Astrocyte of the cerebellum (primary cell): Measurements from ENCODE around the gene GHRH.

ENCODE experiments used
- DNase-seq: peaks from one replicate; pipeline ENCODE4 v3.0.0-alpha.2; 2011; ENCODE audit warnings: low read depth
- H3K4me3 ChIP-seq: 2 replicates; pipeline ENCODE4 v1.5.1; 2011; ENCODE audit warnings: mild to moderate bottlenecking, low read depth, low read length, moderate library complexity
- CTCF ChIP-seq: IDR thresholded peaks from 2 replicates; pipeline ENCODE4 v1.5.1; 2012; ENCODE audit warnings: low read length, low read depth, moderate library complexity, mild to moderate bottlenecking; ENCODE audit errors: missing control alignments
- in situ Hi-C: cut with HindIII; loops from 2 replicates; pipeline ENCODE4 v1.10.0; 2017; ENCODE audit warnings: low sequenced_read_pairs

The GHRH gene

DNA sequence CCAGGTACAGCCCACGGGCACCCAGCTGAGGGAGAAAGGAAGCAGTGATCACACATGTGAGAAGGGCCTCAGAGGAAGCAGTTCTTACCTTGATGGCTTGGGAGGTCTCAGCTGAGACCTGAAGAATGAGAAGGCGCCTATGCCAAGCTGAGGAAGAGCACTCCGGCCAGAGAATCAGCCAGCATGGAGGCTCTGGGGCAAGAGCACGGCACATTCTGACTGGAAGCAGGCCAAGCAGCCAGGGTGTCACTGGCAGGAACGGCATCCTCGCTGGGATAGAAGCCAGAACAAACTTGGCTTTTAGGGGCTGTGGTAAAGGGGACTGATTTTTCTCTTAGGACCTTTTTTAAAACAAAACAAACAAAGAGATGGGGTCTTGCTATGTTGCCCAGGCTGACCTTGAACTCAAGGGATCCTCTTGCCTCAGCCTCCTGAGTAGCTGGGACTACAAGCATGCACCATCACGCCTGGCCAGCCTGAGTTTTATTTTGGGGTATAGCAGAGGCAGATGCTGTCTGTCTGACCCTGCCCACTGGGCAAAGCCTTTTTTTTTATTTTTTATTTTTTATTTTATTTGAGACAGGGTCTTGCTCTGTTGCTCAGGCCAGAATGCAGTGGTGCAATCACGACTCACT, 17.6 kb downstream of the GHRH start:
- no peak overlapping the region for H3K4me3 ChIP-seq
- no peak for TF ChIP-seq CTCF
- in situ Hi-C loops = no loop called here
- DNase-seq = no peak

GRCh38 chr20:37243076-37243936, 18.3 kb downstream of the GHRH start:
- TF ChIP-seq CTCF = peak; percentile 34
- H3K4me3 ChIP-seq = no peak overlapping the region
- in situ Hi-C loops = no loop called here
- no peak for DNase-seq

- in situ Hi-C loops = no loop called here
- DNase-seq = no peak
- no peak overlapping the region for H3K4me3 ChIP-seq
- no peak for TF ChIP-seq CTCF
Measured at GRCh38 chr20:37242503-37242902, 19.1 kb downstream of the GHRH start.

DNA sequence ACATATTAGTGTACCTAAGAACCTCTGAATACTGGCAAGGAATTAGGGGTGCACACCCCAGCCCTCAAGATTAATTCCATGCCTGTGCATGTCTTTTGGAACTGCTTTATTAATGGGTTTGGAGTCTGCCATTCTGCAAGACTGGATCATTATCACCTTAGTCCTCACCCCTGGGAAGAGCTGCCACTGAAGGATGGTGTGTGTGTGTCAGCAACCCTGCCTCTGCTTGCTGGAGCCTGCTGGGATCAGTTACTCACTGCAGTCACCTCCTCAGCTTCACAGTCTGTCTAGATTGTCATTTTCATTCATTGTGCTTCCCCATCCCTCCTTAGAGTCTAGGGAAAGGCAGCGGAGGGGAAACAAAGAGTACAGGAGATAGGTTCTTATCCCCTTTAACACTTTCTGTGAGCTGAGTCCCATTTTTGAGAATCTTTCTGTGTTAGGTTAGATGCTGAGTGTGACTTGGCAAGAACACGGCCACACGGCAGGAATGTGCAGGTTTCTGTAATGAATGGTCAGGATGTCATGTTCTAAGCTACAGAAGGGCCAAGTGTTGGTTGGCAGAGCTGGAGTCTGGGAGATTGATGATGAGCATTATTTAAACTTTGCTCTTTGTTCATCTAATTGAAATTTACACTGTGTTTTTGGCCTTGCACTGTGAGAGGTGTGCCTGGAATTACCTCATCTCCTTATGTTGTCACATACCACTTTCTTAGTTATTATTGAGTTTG, 21.1 kb downstream of the GHRH start:
- no peak for TF ChIP-seq CTCF
- no peak overlapping the region for H3K4me3 ChIP-seq
- in situ Hi-C loops = no loop called here
- DNase-seq = no peak

DNA sequence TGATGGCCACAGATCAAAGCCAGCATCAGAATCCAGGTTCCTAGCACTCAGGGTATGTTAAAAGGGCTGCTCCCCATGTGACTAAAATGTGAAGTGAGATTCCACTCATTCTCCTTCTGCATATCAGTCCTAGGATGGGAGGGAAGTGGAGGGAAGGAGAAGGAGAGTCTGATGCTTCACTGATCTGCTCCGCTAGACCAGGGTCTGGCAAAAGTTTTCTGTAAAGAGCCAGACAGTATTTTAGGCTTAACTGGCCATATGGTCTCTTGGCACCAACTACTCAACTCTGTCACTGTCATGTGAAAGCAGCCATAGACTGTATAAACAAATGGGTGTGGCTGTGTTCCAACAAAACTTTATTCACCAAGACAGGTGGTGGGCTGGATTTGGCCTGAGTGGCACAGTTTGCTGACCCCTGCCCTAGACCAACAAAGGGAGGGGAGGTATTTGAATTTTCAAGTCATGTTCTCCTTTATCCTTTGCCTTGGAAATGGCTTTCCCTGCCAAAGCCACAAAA, 22.6 kb downstream of the GHRH start:
- TF ChIP-seq CTCF = no peak
- no peak overlapping the region for H3K4me3 ChIP-seq
- peak; percentile 78 for DNase-seq
- in situ Hi-C loops = no loop called here

DNA sequence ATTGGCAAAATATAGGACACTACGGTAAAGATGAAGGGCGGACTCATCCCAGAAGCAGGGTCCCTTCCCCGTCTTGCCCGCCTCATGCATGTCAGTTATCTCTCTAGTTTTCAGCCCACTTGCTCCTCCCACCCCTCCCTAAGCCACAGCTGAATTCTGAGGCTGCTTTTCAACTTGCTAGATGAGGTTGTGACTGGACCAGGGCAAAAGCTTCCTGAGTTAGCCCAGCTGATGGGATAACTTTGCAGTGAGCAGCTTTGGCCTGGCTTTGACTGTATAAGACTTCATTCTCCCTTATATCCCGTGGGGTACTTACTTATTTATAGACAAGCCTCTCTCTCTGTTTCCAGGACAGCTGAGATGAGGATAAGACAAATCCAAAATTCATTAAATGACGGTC, 23.2 kb downstream of the GHRH start:
- DNase-seq = no peak
- TF ChIP-seq CTCF = no peak
- in situ Hi-C loops = no loop called here
- no peak overlapping the region for H3K4me3 ChIP-seq
